PC-3 (cell line): ENCODE results near the gene BRME1.

Source experiments
- EZH2 ChIP-seq: fragments of 300-600 bp; sonication (generic); IDR thresholded peaks from one replicate; pipeline ENCODE4 v1.6.1; 2017; ENCODE audit warnings: antibody characterized with exemption, mild to moderate bottlenecking, low read length; ENCODE audit not compliant: unreplicated experiment
- EZH2phosphoT487 ChIP-seq: fragments of 300-600 bp; sonication (generic); IDR thresholded peaks from 2 replicates; pipeline ENCODE4 v1.6.1; 2018; ENCODE audit warnings: mild to moderate bottlenecking, antibody characterized with exemption, low read length, borderline replicate concordance
- TF ChIP-seq, protein P1 (sequence below): fragments of 300-600 bp; sonication (generic); conservative IDR thresholded peaks from 2 replicates; pipeline ENCODE4 v1.5.1; 2017; ENCODE audit warnings: antibody characterized with exemption, low read depth, mild to moderate bottlenecking, low read length

DNA sequence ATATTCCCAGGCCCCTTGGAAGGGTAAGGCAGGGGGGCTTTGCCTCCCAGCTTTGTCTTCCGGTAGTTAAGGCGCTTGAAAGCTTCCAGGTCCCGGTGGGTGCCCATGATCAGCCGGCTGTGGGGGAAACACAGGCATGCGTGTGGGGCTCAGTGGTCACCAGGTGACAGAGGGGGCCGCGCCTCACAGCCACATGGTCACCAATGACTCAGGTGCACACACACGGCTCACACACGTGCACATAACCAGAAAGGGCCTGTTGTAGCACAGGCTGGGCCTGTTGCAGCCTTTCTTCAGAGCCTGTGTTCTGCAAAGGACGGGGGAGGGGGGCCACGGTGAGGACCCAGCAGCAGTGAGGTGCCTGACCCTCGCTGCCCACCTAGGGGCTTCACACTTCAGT is 23.1 kb downstream of the BRME1 start:
- TF ChIP-seq, protein P1, sequence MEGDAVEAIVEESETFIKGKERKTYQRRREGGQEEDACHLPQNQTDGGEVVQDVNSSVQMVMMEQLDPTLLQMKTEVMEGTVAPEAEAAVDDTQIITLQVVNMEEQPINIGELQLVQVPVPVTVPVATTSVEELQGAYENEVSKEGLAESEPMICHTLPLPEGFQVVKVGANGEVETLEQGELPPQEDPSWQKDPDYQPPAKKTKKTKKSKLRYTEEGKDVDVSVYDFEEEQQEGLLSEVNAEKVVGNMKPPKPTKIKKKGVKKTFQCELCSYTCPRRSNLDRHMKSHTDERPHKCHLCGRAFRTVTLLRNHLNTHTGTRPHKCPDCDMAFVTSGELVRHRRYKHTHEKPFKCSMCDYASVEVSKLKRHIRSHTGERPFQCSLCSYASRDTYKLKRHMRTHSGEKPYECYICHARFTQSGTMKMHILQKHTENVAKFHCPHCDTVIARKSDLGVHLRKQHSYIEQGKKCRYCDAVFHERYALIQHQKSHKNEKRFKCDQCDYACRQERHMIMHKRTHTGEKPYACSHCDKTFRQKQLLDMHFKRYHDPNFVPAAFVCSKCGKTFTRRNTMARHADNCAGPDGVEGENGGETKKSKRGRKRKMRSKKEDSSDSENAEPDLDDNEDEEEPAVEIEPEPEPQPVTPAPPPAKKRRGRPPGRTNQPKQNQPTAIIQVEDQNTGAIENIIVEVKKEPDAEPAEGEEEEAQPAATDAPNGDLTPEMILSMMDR, result no peak
- TF ChIP-seq EZH2phosphoT487 (no peak), EZH2 (no peak)
